WTC11 (cell line): ENCODE measurements around the gene OR4K1. TPM values are rescaled to one million over a fixed set of nuclear protein-coding genes. Genes with fewer than 3 reads are reported as not detected.

ENCODE experiments used
- ATAC-seq: fragments of 200-7000 bp; cut with Tn5 transposase; 2 replicates; pipeline ENCODE4 v1.10.0; 2021; ENCODE audit warnings: mild to moderate bottlenecking, moderate library complexity
- CTCF ChIA-PET: fragments of 300-600 bp; sonication (Branson Sonifier 250); formaldehyde crosslinking; loops from one replicate; lab custom pipeline; 2021; ENCODE audit warnings: antibody characterized with exemption; lab: Charles Lee
- POLR2A ChIA-PET: fragments of 350-600 bp; sonication (Branson Sonifier 250); formaldehyde crosslinking; loops from one replicate; lab custom pipeline; 2021; ENCODE audit warnings: antibody characterized with exemption; lab: Charles Lee
- DNase-seq: peaks from one replicate; pipeline ENCODE4 v3.0.0; 2021; ENCODE audit warnings: low spot score
- H3K27ac Mint-ChIP-seq: 2 replicates; pipeline ENCODE4 v1.8.0; 2021; ENCODE audit warnings: mixed read lengths
- H3K27me3 Mint-ChIP-seq: 2 replicates; pipeline ENCODE4 v1.8.0; 2021; ENCODE audit warnings: low read depth, mild to moderate bottlenecking, moderate library complexity, mixed read lengths
- H3K36me3 Mint-ChIP-seq: 2 replicates; pipeline ENCODE4 v1.8.0; 2021; ENCODE audit warnings: mixed read lengths
- H3K4me1 Mint-ChIP-seq: 2 replicates; pipeline ENCODE4 v1.8.0; 2022; ENCODE audit warnings: mixed read lengths
- H3K4me3 Mint-ChIP-seq: 2 replicates; pipeline ENCODE4 v1.8.0; 2021; ENCODE audit warnings: mild to moderate bottlenecking, moderate library complexity, mixed read lengths
- H3K9me3 Mint-ChIP-seq: 2 replicates; pipeline ENCODE4 v1.8.0; 2021; ENCODE audit warnings: mixed read lengths
- ATF6 ChIP-seq: sonication (generic); formaldehyde crosslinking; IDR thresholded peaks from 2 replicates; pipeline ENCODE4 v1.8.1; 2023; ENCODE audit warnings: mild to moderate bottlenecking, missing genetic modification reagents
- CREB1 ChIP-seq: sonication (generic); formaldehyde crosslinking; IDR thresholded peaks from 2 replicates; pipeline ENCODE4 v1.8.0; 2023; ENCODE audit warnings: mild to moderate bottlenecking, missing genetic modification reagents
- CREM ChIP-seq: sonication (generic); formaldehyde crosslinking; IDR thresholded peaks from 2 replicates; pipeline ENCODE4 v1.8.1; 2022; ENCODE audit warnings: mild to moderate bottlenecking, missing genetic modification reagents, moderate library complexity
- CTCF ChIP-seq: fragments of 200-600 bp; IDR thresholded peaks from 2 replicates; pipeline ENCODE4 v1.8.0; 2022; ENCODE audit warnings: antibody characterized with exemption
- E2F1 ChIP-seq: sonication (generic); formaldehyde crosslinking; IDR thresholded peaks from 2 replicates; pipeline ENCODE4 v1.8.0; 2022; ENCODE audit warnings: mild to moderate bottlenecking, missing genetic modification reagents
- ELF4 ChIP-seq: sonication (generic); formaldehyde crosslinking; IDR thresholded peaks from 2 replicates; pipeline ENCODE4 v1.8.1; 2022; ENCODE audit warnings: low read depth, mild to moderate bottlenecking, moderate library complexity, missing genetic modification reagents
- EMX1 ChIP-seq: fragments of 250-450 bp; sonication (Bioruptor Pico); IDR thresholded peaks from 2 replicates; pipeline ENCODE4 v1.8.0; 2021; ENCODE audit warnings: mild to moderate bottlenecking
- ERG ChIP-seq: fragments of 250-450 bp; sonication (Bioruptor Pico); IDR thresholded peaks from 2 replicates; pipeline ENCODE4 v1.8.0; 2021; ENCODE audit warnings: mild to moderate bottlenecking
- FOXJ3 ChIP-seq: sonication (generic); formaldehyde crosslinking; IDR thresholded peaks from 2 replicates; pipeline ENCODE4 v1.9.0; 2021; ENCODE audit warnings: missing genetic modification reagents, mild to moderate bottlenecking, borderline replicate concordance
- FOXP1 ChIP-seq: sonication (generic); formaldehyde crosslinking; IDR thresholded peaks from 2 replicates; pipeline ENCODE4 v1.8.0; 2022; ENCODE audit warnings: missing genetic modification reagents, mild to moderate bottlenecking, moderate library complexity, borderline replicate concordance
- GABPB1 ChIP-seq: sonication (generic); formaldehyde crosslinking; IDR thresholded peaks from 2 replicates; pipeline ENCODE4 v1.8.1; 2023; ENCODE audit warnings: mild to moderate bottlenecking, missing genetic modification reagents
- GRHL2 ChIP-seq: fragments of 250-450 bp; sonication (Bioruptor Pico); IDR thresholded peaks from 2 replicates; pipeline ENCODE4 v1.8.0; 2022; ENCODE audit warnings: mild to moderate bottlenecking, moderate library complexity; ENCODE audit not compliant: insufficient replicate concordance, severe bottlenecking
- HMGA2 ChIP-seq: fragments of 250-450 bp; sonication (Bioruptor Pico); IDR thresholded peaks from 2 replicates; pipeline ENCODE4 v1.4.0; 2021; ENCODE audit warnings: mild to moderate bottlenecking, moderate library complexity
- IRF2 ChIP-seq: sonication (generic); formaldehyde crosslinking; IDR thresholded peaks from 2 replicates; pipeline ENCODE4 v1.8.0; 2022; ENCODE audit warnings: low read depth, missing genetic modification reagents, borderline replicate concordance
- MXD4 ChIP-seq: fragments of 250-450 bp; sonication (Bioruptor Pico); IDR thresholded peaks from 2 replicates; pipeline ENCODE4 v1.8.0; 2021; ENCODE audit warnings: mild to moderate bottlenecking, moderate library complexity, borderline replicate concordance
- NFATC4 ChIP-seq: fragments of 250-450 bp; sonication (Bioruptor Pico); IDR thresholded peaks from 2 replicates; pipeline ENCODE4 v1.9.0; 2021; ENCODE audit warnings: mild to moderate bottlenecking
- NR1H2 ChIP-seq: sonication (generic); formaldehyde crosslinking; IDR thresholded peaks from 2 replicates; pipeline ENCODE4 v1.9.0; 2021; ENCODE audit warnings: mild to moderate bottlenecking, moderate library complexity, missing genetic modification reagents
- RELA ChIP-seq: sonication (generic); formaldehyde crosslinking; IDR thresholded peaks from 2 replicates; pipeline ENCODE4 v1.8.1; 2022; ENCODE audit warnings: missing genetic modification reagents, mild to moderate bottlenecking, borderline replicate concordance
- SMAD4 ChIP-seq: sonication (generic); formaldehyde crosslinking; IDR thresholded peaks from 2 replicates; pipeline ENCODE4 v1.8.0; 2022; ENCODE audit warnings: mild to moderate bottlenecking, missing genetic modification reagents
- SOX15 ChIP-seq: fragments of 250-450 bp; sonication (Bioruptor Pico); IDR thresholded peaks from 2 replicates; pipeline ENCODE4 v1.9.0; 2021; ENCODE audit warnings: mild to moderate bottlenecking
- TEAD1 ChIP-seq: sonication (generic); formaldehyde crosslinking; IDR thresholded peaks from 2 replicates; pipeline ENCODE4 v1.8.0; 2022; ENCODE audit warnings: mild to moderate bottlenecking, missing genetic modification reagents
- TEAD4 ChIP-seq: sonication (generic); formaldehyde crosslinking; IDR thresholded peaks from 2 replicates; pipeline ENCODE4 v1.8.0; 2022; ENCODE audit warnings: mild to moderate bottlenecking, missing genetic modification reagents
- USF2 ChIP-seq: sonication (generic); formaldehyde crosslinking; IDR thresholded peaks from 2 replicates; pipeline ENCODE4 v1.8.1; 2023; ENCODE audit warnings: mild to moderate bottlenecking, missing genetic modification reagents, moderate library complexity
- ZNF219 ChIP-seq: sonication (generic); formaldehyde crosslinking; IDR thresholded peaks from 2 replicates; pipeline ENCODE4 v1.8.0; 2023; ENCODE audit warnings: missing genetic modification reagents, mild to moderate bottlenecking, borderline replicate concordance
- ZNF232 ChIP-seq: sonication (generic); formaldehyde crosslinking; IDR thresholded peaks from 2 replicates; pipeline ENCODE4 v1.8.0; 2022; ENCODE audit warnings: mild to moderate bottlenecking, missing genetic modification reagents
- ZNF317 ChIP-seq: sonication (generic); formaldehyde crosslinking; IDR thresholded peaks from 2 replicates; pipeline ENCODE4 v1.8.1; 2023; ENCODE audit warnings: low read depth, mild to moderate bottlenecking, moderate library complexity, missing genetic modification reagents, borderline replicate concordance
- ZNF396 ChIP-seq: fragments of 250-450 bp; sonication (Bioruptor Pico); IDR thresholded peaks from 2 replicates; pipeline ENCODE4 v1.8.0; 2021; ENCODE audit warnings: mild to moderate bottlenecking, moderate library complexity, borderline replicate concordance
- ZNF416 ChIP-seq: fragments of 250-450 bp; sonication (Bioruptor Pico); IDR thresholded peaks from 2 replicates; pipeline ENCODE4 v1.9.0; 2021; ENCODE audit warnings: mild to moderate bottlenecking, inconsistent platforms
- ZSCAN18 ChIP-seq: fragments of 250-450 bp; sonication (Bioruptor Pico); IDR thresholded peaks from 2 replicates; pipeline ENCODE4 v2.1.2; 2022; ENCODE audit warnings: mild to moderate bottlenecking, moderate library complexity
- total RNA-seq: library from RNA; stranded (reverse); gene quantifications from 3 replicates; pipeline ENCODE4 v1.2.3, GENCODE V29; 2021

The OR4K1 gene
- total RNA-seq, 1 experiment from 2014 or later: not detected

GRCh38 chr14:19920021-19920657, 10.6 kb upstream of the OR4K1 start, which contains the start of gene OR4K5:
OR4K5 (plus strand) TSS chr14:19920607; CDS start chr14:19920607, 0 bp downstream.
- Mint-ChIP-seq H3K9me3 (peaks cover 7% of the 10 kb centered on the region), H3K27ac (no peak within 1 kb of the TSS), H3K4me3 (no peak within 1 kb of the TSS), H3K27me3 (no peaks in the 10 kb centered on the region), H3K36me3 (peaks cover 6% of the 10 kb centered on the region), H3K4me1 (no peaks in the 10 kb centered on the region)
- POLR2A ChIA-PET: no interaction called here
- no peak for ATAC-seq
- no peak for TF ChIP-seq ERG (CRISPR knock-in tag)
- no peak for TF ChIP-seq NR1H2 (CRISPR knock-in tag)
- no peak for TF ChIP-seq GABPB1 (CRISPR knock-in tag)
- no peak for TF ChIP-seq TEAD1
- TF ChIP-seq ZNF416 (CRISPR knock-in tag): no peak
- no peak for TF ChIP-seq ELF4 (CRISPR knock-in tag)
- no peak for TF ChIP-seq ZNF396 (CRISPR knock-in tag)
- TF ChIP-seq SMAD4 (CRISPR knock-in tag): no peak
- no peak for TF ChIP-seq ZNF232 (CRISPR knock-in tag)
- TF ChIP-seq CREB1: no peak
- TF ChIP-seq CREM (CRISPR knock-in tag): no peak
- no peak for TF ChIP-seq EMX1
- TF ChIP-seq HMGA2 (CRISPR knock-in tag): no peak
- TF ChIP-seq TEAD4 (CRISPR knock-in tag): no peak
- DNase-seq: no peak
- CTCF ChIA-PET: no interaction called here

- Mint-ChIP-seq H3K4me3 (no peak overlapping the region), H3K36me3 (peaks cover 26% of the 10 kb centered on the region)
- no peak for ATAC-seq
- no peak for TF ChIP-seq E2F1 (CRISPR knock-in tag)
- TF ChIP-seq ATF6 (CRISPR knock-in tag): no peak
- TF ChIP-seq FOXP1 (CRISPR knock-in tag): no peak
- TF ChIP-seq ZNF317 (CRISPR knock-in tag): no peak
- no peak for TF ChIP-seq RELA (CRISPR knock-in tag)
- no peak for TF ChIP-seq ZNF219 (CRISPR knock-in tag)
- TF ChIP-seq USF2 (CRISPR knock-in tag): no peak
- TF ChIP-seq MXD4 (CRISPR knock-in tag): no peak
- no peak for TF ChIP-seq TEAD1
- no peak for TF ChIP-seq GRHL2
- TF ChIP-seq FOXJ3 (CRISPR knock-in tag): no peak
- TF ChIP-seq IRF2 (CRISPR knock-in tag): no peak
- TF ChIP-seq ELF4 (CRISPR knock-in tag): no peak
- TF ChIP-seq ZSCAN18 (CRISPR knock-in tag): no peak
- TF ChIP-seq NFATC4: no peak
- no peak for TF ChIP-seq SOX15 (CRISPR knock-in tag)
- no peak for TF ChIP-seq CTCF
Measured at GRCh38 chr14:19941668-19942067, 11.0 kb downstream of the OR4K1 start.

More at GRCh38 chr14:19941668-19942067, 11.0 kb downstream of the OR4K1 start:
- no peak for DNase-seq
- Mint-ChIP-seq H3K9me3 (peaks cover 31% of the 10 kb centered on the region), H3K27me3 (peaks cover 6% of the 10 kb centered on the region), H3K27ac (no peak overlapping the region), H3K4me1 (no peaks in the 10 kb centered on the region)
- CTCF ChIA-PET: no interaction called here
- POLR2A ChIA-PET: no interaction called here
